GM19455 (cell line): Measurements from ENCODE around the gene RHBG.

Source experiments
- ATAC-seq: cut with Tn5 transposase; IDR thresholded peaks from one replicate; pipeline ENCODE4 v1.9.1; 2021; ENCODE audit not compliant: unreplicated experiment

RHBG gene

DNA sequence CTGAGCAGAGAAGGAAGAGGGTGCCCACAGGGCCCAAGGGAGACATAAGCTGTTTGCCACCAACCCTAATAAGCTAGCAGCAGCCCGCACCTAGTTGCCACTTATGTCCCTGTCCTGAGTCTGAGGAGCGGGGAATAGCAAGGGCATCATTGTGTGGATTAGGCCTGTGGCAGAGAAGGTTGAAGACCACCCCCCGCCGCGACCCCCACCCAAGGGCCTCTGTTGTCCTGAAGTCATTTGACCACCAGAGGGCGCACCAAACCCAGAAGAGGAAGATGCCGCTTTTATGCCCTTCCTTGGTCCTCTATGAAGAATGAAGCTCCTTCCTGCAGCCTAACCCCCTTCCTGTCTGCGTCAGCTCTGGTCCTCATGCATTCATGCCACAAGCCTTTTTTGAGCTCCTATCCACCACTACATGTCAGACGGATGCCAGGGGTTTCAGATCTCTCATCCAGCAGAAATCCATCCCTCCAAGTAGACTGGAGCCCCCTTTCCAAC, 16.6 kb downstream of the RHBG start:
- no peak for ATAC-seq

DNA sequence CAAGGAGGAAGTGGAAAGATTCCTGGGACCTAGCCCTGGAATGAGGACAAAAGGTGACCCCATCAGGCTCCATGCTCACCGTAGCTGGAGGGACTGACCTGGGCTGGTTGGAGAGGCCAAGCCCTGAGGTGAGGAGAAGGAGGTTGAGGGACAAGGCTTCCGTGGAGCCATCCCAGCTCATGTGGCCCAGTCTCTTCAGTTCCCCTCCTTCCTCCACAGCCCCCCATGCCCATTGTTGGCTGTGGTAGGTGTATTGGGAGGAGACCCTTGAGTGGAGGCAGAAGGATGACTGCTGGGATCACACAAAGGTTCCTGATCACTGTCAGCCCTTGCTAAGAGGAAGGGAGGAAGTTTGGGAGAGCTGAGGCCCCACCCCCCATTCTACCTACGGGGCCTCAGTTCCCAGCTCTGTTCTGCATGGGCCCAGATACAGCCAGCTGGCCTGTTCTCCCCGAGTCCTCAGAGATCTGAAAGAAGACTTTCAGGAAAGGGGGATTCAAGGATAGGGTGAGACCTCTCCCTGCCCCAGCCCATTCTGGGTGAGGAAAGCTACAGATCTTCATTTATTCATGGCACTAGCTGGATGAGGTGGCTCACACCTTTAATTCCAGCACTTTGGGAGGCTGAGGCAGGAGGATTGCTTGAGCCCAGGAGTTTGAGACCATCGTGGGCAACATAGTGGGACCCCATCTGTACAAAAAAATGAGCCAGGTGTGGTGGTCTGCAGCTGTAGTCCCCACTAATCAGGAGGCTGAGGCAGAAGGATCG, 17.3 kb downstream of the RHBG start:
- no peak for ATAC-seq

DNA sequence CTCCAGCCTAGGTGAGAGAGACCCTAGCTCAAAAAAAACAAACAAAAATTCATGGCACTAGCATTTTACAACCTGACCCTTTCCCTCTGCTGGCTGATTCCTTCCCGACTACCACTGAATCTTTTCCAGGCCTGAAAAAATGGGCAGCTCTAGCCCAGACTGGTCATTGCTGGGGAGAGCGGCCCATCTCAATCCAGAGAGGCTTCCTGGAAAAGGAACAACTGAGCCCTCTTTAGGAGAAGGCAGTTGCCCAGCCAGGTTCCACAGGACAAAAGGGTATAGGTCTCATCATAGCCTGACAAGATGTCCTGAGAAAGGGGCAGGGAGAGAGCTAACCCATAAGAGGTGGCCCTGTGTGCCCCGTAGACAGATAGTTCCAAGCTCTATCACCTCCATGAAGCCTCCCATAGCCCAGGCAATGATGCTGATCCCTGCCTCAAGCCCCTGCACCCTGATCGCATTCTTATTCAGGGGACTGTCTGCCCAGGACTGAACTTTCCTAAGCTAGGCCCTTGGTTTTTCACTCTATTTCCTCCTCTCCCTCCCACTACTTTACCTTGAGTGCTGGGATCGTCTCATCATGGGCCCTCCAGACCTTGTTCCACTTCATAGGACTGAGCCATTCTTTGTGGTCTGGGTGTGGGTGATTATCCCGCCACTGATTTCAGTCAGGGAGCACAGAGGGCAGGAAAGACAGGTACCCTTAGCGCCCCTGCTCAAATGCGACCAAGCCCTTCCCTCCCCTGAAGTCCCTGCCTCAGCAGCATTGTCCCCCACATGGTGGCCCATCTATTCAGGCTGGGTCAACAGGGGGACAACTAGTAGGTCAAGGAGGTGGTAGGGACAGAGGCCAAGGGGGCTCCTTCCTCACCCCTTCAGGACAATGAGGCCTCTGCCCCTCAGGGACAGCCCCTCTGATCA, 18.2 kb downstream of the RHBG start:
- ATAC-seq = no peak

DNA sequence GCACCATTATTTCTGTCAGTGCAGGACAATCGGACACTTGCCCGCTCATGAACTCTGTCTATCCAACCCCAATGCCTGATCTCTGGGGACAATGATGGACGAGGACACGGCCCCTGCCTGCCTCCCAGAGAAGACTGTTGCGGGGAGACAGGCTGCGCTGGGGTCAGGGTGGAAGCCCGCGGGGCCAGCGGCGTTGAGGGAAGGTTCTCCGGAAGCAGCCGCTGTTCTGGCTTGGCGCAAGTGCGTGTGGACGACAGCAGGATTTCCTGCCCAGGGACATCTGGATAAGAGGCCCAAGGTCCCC, 18.8 kb downstream of the RHBG start:
- ATAC-seq = no peak

DNA sequence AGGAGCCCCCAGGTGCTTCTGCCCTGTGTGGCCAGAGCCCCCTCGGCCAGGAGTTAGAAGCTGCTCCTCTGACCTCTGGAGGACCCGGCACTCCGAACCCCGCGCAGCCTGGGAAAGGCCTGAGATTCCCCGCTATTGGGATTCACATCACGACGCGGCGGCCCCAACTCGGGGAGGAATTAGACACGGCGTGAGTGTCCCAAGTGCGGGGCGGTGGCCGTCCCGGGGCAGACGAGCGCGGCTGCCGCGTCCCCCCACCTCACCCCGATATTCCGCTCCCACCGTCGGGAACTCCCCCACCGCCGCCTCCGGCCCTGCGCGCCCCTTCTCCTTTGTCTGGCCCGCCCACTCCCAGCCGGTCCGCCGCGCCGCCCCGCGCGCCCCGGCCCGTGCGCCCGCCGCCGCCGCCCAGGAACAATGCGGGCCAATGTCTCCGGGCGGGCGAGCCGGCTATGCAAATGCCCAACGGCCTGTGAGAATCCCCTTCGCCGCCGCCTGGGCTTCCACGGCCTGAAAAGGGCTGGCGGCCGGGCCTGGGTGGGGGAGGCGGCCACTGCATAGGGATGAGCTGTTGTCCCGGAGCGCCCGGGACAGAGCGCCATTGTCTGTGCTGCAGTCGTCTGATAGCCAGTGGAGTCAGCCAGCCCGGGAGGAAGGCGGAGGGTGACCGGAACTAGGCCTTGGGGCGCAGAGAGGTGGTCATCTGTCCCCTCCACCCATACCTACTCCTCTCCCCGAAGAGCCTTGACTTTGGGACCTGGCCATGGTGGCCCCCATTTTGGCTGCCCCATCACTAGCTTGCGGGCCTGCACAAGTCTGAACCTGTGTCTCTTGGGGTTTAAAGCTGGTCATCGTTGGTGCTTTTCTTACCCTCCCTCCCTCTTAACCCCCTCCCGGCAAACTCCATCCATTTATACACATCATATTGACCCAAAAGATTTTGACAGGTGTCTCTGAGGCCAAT, 19.4 kb downstream of the RHBG start:
- ATAC-seq = no peak

DNA sequence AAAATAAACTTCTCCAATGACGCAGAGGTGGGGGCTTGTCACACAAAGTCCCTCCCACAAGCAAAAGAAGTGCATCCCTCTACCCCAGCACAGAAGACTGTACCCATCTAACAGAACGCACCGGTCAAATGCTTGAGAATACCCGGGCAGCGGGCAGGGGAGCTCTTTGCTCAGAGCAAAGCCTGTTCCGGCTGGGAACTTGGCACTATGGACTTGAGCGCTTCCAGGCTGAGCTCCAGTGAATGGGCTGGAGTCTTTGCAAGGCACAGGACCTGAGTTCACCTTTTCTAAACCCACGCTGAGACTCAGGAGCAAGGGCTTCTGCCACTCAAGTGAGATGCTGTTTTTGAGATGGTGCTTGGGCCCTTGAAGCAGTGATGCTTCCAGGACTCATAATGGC, 20.3 kb downstream of the RHBG start:
- ATAC-seq = no peak

DNA sequence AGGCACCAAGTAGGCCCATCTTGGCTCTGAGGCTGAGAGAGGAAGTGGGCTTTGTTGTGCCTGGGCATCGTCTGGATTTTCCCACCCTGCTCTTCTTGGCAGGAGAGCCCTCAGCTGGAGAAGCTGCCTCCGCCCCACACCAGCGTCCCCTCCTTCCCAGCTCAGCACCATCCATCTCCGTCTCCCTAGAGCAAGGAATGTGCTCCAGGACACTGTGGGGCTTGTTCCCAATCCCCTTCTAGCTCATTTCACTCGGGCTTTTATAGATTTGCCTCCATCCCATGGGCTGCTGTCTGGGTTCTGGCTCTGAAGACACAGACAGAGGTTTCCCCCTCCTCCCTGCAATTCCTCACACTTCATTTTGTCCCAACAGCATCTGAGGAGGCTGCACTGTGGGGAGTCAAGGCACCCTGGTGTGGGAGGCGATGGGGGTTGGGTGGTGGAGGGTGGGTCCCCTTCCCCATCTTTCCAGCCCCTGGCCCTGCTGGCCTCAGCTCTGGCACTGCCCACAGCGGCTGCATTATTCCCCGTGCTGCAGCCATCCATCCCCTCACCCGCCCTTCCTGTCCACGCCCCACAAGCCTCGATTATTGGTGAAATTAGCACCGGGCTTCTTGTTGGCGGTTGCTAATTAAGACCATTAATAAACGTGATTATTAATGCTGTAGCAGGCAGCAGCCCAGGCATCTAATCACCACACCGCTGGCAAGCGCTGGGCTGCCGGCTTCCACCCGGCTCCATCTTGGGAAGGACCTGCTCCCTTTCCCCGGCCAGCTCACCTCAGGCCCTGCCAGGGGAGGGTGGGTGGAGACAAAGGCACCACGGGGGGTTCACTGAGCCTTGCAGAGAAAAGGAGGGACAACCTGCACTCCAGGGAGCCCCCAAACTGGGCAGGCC, 21.7 kb downstream of the RHBG start:
- ATAC-seq = no peak

DNA sequence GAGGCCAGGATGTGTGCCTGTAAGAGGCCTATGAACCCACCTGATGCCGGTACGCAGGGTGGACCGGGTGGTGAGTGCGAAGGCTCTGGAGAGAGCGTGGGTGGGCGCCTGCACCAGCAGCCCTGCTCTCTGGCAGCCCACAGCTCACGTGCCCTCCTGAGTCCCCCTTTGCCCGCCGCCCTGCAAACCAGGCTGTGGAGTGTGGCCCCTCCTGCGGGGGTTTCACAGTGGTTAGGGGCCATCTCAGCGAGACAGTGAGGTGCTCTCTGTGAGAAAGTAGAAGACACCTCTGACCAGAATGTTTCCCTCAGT, 22.3 kb downstream of the RHBG start:
- no peak for ATAC-seq

DNA sequence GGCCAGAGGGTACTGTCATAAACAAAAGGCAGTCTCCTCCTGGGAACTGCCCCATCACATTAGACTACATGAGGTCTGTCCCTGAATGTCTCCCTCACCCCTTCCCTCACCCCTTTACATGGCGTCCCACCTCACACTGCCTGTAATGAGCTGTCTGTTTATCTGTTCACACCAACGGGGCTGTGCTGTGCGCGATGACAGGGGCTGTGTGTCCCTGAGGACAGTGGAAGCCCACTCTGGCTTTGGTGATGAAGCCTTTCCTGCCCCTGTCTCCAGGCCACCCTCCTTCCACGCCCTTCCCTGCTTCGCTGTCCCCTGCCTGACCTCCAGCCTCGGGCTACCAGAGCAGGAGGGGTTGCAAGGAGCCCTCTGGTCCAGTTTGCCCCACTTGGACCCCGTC, 22.7 kb downstream of the RHBG start:
- no peak for ATAC-seq

DNA sequence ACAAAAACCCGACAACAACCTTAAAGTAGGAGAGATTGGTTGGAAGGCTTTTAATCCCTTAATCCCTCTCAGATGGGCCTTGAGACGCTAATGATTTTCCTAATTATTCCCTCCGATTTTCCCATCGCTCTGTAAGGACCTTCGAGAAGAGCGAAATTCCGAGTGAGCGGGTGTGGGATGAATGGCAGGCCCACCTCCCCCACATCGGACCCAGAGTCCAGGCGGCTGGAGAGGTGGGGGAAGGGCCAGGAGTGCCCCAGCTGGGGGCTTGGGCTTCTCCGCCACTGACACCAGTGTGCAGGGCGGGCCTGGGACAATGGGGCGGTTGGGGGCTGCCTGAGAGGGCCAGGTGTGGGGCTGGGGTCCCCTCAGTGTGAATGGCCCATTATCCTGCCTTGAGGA, 23.4 kb downstream of the RHBG start:
- ATAC-seq = no peak

DNA sequence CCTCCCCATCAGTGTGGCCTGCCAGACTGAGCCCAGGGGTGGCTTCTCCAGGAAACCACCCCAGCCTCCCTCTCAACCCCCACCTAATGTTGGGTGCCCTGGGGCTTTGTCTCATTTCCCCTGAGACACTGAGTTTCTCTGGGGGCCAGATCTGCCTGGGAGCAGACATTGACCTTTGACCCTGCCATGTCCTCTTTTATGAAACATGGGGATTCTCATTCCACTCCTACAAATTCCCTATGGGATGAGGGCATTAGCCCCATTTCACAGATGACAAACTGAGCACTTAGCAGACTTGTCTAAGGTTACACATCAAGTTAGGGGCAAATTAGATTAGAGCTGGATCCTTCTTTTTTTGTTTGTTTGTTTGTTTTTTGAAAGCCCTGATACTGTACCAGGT, 24.1 kb downstream of the RHBG start:
- ATAC-seq = no peak

DNA sequence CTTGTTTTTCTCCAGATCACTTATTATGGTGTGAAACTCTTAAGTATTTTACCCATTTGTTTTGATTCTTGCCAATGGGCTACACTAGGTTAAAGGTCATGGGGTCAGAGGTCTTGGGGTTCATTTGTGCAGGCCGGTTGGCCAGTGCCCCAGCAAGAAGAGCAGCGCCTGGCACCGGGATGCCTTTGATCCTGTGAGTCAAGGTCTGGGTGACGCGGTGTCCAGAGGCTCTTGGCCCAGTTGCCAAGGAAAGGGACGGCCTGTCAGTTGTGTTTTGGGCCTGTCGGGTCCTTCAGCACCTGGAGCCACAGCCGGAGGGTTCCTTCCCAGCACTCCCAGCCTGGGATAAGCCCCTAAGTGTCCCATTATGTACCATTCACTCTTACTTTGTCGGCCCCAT, 25.1 kb downstream of the RHBG start:
- ATAC-seq = no peak

DNA sequence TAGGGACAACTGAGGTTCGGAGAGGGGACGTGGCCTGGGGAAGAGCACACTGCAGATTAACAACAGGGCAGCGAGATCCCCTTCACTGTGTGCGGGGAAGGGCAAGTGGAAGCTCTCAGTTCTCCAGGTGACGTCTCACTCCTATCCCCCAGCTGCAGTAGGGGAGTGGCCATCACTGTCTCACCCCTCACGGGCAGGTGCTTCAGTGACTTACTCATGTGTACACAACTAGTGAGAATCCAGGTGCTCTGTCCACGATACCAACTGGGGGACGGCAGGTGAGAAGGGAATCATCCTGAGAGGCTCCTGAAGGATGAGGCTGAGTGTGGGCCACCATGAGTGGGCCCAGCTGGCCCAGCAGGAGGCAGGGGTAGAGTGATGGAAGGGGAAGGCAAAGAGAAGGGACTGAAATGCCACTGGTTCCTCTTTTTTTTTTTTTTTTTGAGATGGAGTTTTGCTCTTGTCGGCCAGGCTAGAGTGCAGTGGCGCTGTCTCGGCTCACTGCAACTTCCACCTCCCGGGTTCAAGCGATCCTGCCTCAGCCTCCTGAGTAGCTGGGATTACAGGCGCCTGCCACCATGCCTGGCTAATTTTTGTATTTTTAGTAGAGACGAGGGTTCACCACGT, 25.9 kb downstream of the RHBG start:
- no peak for ATAC-seq

DNA sequence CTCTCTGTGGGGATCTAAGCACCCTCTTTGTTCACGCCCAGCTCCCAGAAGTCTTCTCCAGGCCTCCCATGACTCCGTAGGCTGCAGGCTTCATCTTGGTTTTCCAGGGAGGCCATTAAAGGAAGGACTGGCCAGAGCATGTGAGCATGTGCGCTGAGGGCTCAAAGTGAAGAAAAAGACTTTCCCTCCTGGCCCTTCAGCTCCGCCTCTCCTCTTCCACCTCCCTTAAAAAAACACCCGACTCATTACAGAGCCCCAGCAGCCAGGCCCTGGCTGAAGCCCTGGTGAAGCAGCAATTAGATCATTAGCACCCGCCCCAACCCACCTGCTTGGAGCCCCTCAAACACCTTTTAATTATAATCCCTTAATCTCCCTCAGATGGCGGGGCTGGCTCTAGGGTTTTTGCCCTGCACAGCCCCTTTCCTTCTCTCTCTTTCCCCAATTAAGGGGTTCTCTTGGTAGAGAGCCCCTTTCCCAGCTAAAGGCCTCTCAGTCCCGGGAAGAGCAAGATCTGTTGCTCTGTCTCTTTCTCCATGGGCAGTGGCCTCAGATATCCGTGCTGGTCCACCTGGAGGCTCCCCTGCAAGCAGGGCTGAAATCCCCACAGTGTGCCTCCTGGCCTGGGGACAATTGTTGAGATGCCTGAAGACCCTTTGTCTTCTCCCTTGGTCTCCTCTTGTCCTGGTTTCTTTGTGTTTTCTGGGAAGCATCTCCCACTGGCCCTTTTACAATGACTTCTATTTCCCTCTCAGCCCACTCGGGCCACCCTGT, 30.5 kb downstream of the RHBG start:
- no peak for ATAC-seq

DNA sequence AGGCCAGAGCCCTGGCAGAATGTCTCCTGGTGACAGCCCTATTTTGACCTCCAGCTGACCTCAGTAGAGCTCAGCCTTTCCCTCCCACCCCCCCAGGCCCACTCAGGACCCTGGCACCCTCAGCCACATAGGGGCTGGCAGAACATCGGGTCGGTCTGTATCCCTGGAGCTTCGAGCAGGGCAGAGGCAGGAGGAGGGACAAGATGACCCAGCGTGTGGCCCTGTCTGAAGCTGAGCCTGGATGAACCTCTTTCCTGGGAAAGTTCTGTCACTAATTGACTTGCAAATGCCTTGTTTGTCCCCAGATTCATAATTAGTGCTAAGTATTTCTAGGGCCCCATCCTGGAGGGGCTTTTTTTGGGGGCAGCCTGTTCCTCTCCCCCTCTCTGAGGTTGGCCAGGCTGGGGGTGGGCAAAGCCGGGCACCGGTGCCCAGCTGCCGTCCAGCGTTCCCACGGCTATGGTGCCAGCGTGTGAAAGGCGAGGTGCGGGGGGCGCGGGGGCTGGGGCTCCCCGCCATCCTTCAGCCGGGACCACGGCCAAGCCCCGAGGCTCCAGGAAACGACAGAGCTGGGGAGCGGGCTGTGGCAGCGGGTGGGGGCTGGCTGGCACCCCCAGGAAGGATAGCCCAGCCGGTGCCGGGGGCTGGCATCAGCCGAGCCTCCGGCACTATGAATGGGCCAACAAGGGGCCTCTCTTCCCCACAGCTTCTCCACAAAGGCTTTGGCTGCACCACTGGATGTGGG, 31.4 kb downstream of the RHBG start:
- no peak for ATAC-seq

DNA sequence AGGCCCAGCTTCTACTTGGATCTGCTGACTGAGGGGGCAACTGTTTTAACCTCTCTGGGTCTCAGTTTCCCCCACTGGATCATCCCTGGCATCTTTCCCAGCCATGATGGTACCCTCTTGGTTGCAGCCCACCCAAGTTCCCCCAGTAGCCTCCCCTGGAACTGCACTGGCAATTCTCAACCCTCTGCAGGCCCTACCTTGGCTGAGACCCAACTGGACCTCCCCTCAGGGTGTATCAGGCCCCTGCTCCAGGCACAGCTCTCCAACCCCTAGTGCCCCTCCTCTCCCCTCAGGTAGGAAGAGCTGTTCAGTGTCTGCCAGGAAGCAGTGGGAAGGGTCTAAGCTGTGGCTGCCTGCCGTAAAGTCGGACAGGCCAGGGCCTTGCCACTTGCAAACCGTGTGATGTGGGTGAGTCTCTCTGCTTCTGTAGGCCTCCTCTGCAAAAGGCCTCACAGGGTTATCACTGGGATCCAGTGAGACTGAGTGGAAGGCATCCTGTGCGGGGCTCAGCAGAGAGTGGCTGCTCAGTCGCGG, 32.1 kb downstream of the RHBG start:
- no peak for ATAC-seq

DNA sequence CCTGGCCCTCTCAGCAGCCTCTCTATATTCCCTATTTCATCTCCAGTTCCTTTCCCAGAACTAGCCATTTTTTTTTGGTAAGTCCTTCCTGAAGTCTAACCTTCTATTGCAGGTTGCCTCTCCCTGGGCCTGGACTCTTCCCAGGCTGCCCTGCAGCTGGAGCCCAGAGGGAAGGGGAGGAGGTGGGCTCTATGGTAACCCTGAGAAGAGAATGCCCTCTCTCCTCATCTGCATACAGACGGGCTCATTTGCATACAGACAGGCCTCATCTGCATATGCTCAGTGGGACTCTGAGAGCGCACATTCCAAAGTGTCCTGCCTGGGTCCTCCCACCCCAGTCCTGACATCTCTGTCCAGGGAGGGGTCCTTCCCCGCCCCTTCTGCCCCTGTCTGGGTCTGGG, 32.7 kb downstream of the RHBG start:
- no peak for ATAC-seq

DNA sequence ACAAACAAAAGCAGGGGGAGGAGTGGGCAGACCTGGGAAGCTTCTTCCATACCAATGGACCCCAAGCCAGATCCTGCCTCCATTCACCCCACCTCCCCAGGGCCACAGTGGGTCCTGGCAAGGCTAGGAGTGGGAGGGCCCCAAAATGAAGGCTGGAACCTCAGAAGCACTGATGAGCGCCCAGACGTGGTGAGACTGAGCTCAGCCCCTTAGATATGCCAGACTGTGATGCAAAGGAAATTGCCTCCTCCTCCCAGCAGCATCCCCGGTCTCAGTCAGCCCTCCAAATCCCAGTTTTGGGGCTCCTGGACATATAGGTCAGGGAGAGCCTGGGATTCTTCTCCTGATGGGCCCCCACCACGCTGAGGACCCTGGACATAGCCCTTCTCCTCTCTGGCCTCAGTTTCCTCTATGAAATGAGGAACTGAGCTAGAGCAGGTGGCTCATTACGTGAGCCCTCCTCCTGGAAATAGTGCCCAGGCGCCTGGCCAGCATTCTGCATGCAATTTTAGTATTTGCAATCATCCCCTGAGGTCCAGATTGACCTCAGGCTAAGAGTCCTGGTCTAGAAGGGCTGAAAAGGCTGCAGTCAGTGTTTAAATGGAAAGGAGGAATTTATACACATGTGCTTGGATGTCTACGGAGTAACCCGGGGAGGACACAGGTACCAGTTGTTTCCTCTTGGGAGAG, 33.5 kb downstream of the RHBG start:
- no peak for ATAC-seq
